ENCODE data around the gene SLC13A3.

DNA sequence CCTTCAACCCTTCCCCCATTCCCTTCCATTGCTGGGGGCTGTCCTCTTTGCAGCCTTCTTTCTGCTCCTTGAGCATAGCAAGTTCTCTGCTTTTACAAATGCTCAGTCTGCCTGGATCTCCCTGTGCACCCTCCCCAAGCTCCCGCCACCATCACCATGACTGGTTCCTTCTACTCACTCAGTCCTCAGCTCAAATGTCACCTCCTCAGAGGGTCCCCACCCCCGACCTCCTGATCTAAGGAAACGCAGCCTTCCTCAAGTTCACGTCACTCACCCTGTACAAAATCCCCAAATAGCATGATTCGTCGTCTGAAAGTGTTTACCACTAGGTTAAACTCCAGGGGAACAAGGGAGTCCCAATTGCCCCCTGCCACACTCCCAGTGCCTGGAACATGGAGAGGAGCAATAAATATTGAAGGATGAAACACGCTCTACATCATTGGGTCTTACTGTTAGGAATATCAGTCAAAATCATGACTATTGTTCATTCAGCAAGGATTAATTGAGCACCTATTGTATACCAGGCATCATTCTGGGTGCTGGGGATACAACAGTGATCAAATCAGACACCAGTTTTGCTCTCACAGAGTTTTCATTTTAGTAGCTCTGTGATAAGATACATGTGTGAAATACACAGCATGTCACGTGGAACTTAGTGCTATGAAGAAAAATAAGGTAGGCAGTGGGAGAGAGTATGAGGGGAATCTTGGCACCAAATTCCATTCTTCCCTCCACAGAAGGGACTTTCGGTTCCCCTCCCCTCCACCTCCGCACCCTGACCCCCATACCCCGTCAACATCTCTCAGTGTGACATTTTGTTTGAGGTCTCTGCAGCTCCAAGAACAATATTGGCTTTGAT lies 22.4 kb upstream of the SLC13A3 start:
- TF ChIP-seq, protein P1, sequence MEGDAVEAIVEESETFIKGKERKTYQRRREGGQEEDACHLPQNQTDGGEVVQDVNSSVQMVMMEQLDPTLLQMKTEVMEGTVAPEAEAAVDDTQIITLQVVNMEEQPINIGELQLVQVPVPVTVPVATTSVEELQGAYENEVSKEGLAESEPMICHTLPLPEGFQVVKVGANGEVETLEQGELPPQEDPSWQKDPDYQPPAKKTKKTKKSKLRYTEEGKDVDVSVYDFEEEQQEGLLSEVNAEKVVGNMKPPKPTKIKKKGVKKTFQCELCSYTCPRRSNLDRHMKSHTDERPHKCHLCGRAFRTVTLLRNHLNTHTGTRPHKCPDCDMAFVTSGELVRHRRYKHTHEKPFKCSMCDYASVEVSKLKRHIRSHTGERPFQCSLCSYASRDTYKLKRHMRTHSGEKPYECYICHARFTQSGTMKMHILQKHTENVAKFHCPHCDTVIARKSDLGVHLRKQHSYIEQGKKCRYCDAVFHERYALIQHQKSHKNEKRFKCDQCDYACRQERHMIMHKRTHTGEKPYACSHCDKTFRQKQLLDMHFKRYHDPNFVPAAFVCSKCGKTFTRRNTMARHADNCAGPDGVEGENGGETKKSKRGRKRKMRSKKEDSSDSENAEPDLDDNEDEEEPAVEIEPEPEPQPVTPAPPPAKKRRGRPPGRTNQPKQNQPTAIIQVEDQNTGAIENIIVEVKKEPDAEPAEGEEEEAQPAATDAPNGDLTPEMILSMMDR (conservative IDR thresholded peaks at IDR 0.05): no peak
- no peak for TF ChIP-seq ZFX (IDR thresholded peaks at IDR 0.05)

Measured in C4-2B (cell line).